Measurements from ENCODE around the gene SHB. TPM values are rescaled to one million over a fixed set of nuclear protein-coding genes. Genes with fewer than 3 reads are reported as not detected.
A peak's percentile ranks its signal among the peaks of the same experiment; 100 is the strongest.

SHB gene
- total and polyA plus RNA-seq, 2 of the 13 experiments (the other 11 are each of a cell fraction or from before 2014, with no cell fraction given): 19.4 to 20.7 TPM

DNA sequence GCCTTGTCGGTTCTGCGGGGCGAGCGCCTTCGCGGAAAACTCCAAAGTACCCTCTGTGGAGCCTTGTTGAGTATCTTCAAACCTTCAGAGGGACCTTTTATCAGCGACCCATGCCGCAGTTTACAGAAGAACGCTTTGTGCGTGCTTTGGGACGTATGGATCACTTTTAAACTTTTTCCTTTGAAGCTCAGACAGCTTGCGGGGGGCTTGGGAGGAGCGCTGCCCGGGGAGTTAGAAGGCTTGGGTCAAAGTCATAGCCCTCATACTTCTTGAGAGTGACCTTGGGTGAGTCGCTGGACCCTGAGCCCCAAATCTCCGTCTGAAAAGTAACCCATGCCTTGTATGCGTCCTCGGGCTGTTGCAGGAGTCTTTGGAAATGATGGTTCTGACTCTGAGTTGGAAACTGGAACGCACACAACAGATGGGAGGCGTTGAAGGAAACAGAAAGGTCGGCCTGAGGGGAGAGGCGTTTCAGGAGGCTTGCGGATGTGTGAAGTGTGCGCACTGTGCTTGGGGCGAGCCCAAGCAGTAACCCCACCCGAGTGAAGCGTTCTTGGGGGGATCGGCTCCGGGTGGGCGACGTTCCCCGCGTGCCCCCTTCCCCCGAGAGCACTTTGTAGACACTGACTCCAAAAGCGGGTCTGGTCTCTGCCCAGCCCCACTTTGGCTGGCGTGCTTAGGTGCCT, 164.4 kb downstream of the SHB start (continued):
- TF ChIP-seq, protein P1, sequence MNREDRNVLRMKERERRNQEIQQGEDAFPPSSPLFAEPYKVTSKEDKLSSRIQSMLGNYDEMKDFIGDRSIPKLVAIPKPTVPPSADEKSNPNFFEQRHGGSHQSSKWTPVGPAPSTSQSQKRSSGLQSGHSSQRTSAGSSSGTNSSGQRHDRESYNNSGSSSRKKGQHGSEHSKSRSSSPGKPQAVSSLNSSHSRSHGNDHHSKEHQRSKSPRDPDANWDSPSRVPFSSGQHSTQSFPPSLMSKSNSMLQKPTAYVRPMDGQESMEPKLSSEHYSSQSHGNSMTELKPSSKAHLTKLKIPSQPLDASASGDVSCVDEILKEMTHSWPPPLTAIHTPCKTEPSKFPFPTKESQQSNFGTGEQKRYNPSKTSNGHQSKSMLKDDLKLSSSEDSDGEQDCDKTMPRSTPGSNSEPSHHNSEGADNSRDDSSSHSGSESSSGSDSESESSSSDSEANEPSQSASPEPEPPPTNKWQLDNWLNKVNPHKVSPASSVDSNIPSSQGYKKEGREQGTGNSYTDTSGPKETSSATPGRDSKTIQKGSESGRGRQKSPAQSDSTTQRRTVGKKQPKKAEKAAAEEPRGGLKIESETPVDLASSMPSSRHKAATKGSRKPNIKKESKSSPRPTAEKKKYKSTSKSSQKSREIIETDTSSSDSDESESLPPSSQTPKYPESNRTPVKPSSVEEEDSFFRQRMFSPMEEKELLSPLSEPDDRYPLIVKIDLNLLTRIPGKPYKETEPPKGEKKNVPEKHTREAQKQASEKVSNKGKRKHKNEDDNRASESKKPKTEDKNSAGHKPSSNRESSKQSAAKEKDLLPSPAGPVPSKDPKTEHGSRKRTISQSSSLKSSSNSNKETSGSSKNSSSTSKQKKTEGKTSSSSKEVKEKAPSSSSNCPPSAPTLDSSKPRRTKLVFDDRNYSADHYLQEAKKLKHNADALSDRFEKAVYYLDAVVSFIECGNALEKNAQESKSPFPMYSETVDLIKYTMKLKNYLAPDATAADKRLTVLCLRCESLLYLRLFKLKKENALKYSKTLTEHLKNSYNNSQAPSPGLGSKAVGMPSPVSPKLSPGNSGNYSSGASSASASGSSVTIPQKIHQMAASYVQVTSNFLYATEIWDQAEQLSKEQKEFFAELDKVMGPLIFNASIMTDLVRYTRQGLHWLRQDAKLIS (CRISPR knock-in tag; IDR thresholded peaks at IDR 0.05): 0 out of 2 replicates have a peak, but pooled peaks have one; percentile 21
- TF ChIP-seq, protein P2, sequence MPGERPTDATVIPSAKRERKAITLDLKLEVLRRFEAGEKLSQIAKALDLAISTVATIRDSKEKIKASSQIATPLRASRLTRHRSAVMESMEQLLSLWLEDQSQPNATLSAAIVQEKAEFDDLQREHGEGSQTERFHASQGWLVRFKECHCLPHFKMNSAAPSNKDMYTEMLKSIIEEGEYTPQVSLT (CRISPR knock-in tag; IDR thresholded peaks at IDR 0.05; ENCODE audit: borderline replicate concordance, low read depth): no peak
- TF ChIP-seq, protein P3, sequence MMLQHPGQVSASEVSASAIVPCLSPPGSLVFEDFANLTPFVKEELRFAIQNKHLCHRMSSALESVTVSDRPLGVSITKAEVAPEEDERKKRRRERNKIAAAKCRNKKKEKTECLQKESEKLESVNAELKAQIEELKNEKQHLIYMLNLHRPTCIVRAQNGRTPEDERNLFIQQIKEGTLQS (CRISPR knock-in tag; IDR thresholded peaks at IDR 0.05): no peak
- TF ChIP-seq, protein P4, sequence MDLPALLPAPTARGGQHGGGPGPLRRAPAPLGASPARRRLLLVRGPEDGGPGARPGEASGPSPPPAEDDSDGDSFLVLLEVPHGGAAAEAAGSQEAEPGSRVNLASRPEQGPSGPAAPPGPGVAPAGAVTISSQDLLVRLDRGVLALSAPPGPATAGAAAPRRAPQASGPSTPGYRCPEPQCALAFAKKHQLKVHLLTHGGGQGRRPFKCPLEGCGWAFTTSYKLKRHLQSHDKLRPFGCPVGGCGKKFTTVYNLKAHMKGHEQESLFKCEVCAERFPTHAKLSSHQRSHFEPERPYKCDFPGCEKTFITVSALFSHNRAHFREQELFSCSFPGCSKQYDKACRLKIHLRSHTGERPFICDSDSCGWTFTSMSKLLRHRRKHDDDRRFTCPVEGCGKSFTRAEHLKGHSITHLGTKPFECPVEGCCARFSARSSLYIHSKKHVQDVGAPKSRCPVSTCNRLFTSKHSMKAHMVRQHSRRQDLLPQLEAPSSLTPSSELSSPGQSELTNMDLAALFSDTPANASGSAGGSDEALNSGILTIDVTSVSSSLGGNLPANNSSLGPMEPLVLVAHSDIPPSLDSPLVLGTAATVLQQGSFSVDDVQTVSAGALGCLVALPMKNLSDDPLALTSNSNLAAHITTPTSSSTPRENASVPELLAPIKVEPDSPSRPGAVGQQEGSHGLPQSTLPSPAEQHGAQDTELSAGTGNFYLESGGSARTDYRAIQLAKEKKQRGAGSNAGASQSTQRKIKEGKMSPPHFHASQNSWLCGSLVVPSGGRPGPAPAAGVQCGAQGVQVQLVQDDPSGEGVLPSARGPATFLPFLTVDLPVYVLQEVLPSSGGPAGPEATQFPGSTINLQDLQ (CRISPR knock-in tag; IDR thresholded peaks at IDR 0.05): 0 out of 2 replicates have a peak, but pooled peaks have one; percentile 46
- TF ChIP-seq CENPT (CRISPR knock-in tag; IDR thresholded peaks at IDR 0.05; ENCODE audit: low read depth): no peak
- no peak for TF ChIP-seq SMAD9 (CRISPR knock-in tag; IDR thresholded peaks at IDR 0.05)
- TF ChIP-seq ZNF20 (CRISPR knock-in tag; IDR thresholded peaks at IDR 0.05): peak; percentile 33; the same call in 1 of the 2 replicates
- no peak for TF ChIP-seq WIZ (CRISPR knock-in tag; IDR thresholded peaks at IDR 0.05)
- peak; percentile 88 for TF ChIP-seq ZNF501 (CRISPR knock-in tag; IDR thresholded peaks at IDR 0.05)
- no peak for TF ChIP-seq PLRG1 (conservative IDR thresholded peaks at IDR 0.05)
- TF ChIP-seq, protein P5, sequence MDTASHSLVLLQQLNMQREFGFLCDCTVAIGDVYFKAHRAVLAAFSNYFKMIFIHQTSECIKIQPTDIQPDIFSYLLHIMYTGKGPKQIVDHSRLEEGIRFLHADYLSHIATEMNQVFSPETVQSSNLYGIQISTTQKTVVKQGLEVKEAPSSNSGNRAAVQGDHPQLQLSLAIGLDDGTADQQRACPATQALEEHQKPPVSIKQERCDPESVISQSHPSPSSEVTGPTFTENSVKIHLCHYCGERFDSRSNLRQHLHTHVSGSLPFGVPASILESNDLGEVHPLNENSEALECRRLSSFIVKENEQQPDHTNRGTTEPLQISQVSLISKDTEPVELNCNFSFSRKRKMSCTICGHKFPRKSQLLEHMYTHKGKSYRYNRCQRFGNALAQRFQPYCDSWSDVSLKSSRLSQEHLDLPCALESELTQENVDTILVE (CRISPR knock-in tag; IDR thresholded peaks at IDR 0.05): peak; percentile 2; the same call in 1 of the 2 replicates
- TF ChIP-seq ZNF703 (CRISPR knock-in tag; IDR thresholded peaks at IDR 0.05; ENCODE audit: borderline replicate concordance): no peak; the same call in 1 of the 2 replicates
- TF ChIP-seq, protein P6, sequence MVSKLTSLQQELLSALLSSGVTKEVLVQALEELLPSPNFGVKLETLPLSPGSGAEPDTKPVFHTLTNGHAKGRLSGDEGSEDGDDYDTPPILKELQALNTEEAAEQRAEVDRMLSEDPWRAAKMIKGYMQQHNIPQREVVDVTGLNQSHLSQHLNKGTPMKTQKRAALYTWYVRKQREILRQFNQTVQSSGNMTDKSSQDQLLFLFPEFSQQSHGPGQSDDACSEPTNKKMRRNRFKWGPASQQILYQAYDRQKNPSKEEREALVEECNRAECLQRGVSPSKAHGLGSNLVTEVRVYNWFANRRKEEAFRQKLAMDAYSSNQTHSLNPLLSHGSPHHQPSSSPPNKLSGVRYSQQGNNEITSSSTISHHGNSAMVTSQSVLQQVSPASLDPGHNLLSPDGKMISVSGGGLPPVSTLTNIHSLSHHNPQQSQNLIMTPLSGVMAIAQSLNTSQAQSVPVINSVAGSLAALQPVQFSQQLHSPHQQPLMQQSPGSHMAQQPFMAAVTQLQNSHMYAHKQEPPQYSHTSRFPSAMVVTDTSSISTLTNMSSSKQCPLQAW (CRISPR knock-in tag; IDR thresholded peaks at IDR 0.05): no peak
- no peak for TF ChIP-seq ZNF143 (CRISPR knock-in tag; IDR thresholded peaks at IDR 0.05)
- TF ChIP-seq EP300 (IDR thresholded peaks at IDR 0.05; ENCODE audit: low read depth in 2 of 2, low read length in 2 of 2): no peak
- 0 out of 2 replicates have a peak, but pooled peaks have one; percentile 6 for TF ChIP-seq EP300 (CRISPR knock-in tag; IDR thresholded peaks at IDR 0.05; ENCODE audit: borderline replicate concordance)
- TF ChIP-seq ZNF878 (CRISPR knock-in tag; IDR thresholded peaks at IDR 0.05): 0 out of 2 replicates have a peak, but pooled peaks have one; percentile 18
- TF ChIP-seq ZNF33A (CRISPR knock-in tag; IDR thresholded peaks at IDR 0.05; ENCODE audit: borderline replicate concordance): 0 out of 2 replicates have a peak, but pooled peaks have one; percentile 19
- TF ChIP-seq HDAC2 (CRISPR knock-in tag; IDR thresholded peaks at IDR 0.05): 0 out of 2 replicates have a peak, but pooled peaks have one; percentile 0

Data from HepG2 (cell line).